Endodermal cell (in vitro differentiated cells): ENCODE measurements around the gene PLSCR4. TPM values are rescaled to one million over a fixed set of nuclear protein-coding genes. Genes with fewer than 3 reads are reported as not detected.

Experiments used
- DNase-seq: peaks from one replicate; pipeline ENCODE4 v3.0.0-alpha.2; 2017
- H3K27ac ChIP-seq: 2 replicates; pipeline ENCODE4 v1.5.1; 2013; ENCODE audit warnings: mild to moderate bottlenecking, low read depth, low read length, moderate library complexity
- H3K27me3 ChIP-seq: 2 replicates; pipeline ENCODE4 v1.6.1; 2013; ENCODE audit warnings: mild to moderate bottlenecking, low read length, moderate library complexity; ENCODE audit not compliant: insufficient read depth, control insufficient read depth, poor library complexity, severe bottlenecking
- H3K36me3 ChIP-seq: 2 replicates; pipeline ENCODE4 v1.7.0; 2013; ENCODE audit warnings: mild to moderate bottlenecking, low read length, moderate library complexity; ENCODE audit not compliant: control insufficient read depth, insufficient read depth
- H3K4me1 ChIP-seq: one replicate; pipeline ENCODE4 v1.7.0; 2013; ENCODE audit warnings: low read length; ENCODE audit not compliant: control insufficient read depth, insufficient read depth
- H3K4me3 ChIP-seq: 2 replicates; pipeline ENCODE4 v1.5.1; 2013; ENCODE audit warnings: mild to moderate bottlenecking, low read length, moderate library complexity
- H3K9ac ChIP-seq: 2 replicates; pipeline ENCODE4 v1.6.1; 2013; ENCODE audit warnings: mild to moderate bottlenecking, low read length, moderate library complexity; ENCODE audit not compliant: poor library complexity, severe bottlenecking; ENCODE audit errors: extremely low read depth
- H3K9me3 ChIP-seq: 2 replicates; pipeline ENCODE4 v1.6.1; 2013; ENCODE audit warnings: mild to moderate bottlenecking, low read length, moderate library complexity; ENCODE audit not compliant: control insufficient read depth
- H3K27ac Mint-ChIP-seq: 2 replicates; pipeline ENCODE4 v1.8.0; 2020; ENCODE audit warnings: mixed read lengths
- H3K27me3 Mint-ChIP-seq: 2 replicates; pipeline ENCODE4 v1.8.0; 2021; ENCODE audit warnings: mild to moderate bottlenecking, mixed read lengths; ENCODE audit not compliant: insufficient read depth
- H3K36me3 Mint-ChIP-seq: 2 replicates; pipeline ENCODE4 v1.8.0; 2020; ENCODE audit warnings: low read depth, mixed read lengths
- H3K4me1 Mint-ChIP-seq: 2 replicates; pipeline ENCODE4 v1.8.0; 2020; ENCODE audit warnings: mixed read lengths
- H3K4me3 Mint-ChIP-seq: 2 replicates; pipeline ENCODE4 v1.8.0; 2020; ENCODE audit warnings: mild to moderate bottlenecking, moderate library complexity, mixed read lengths
- H3K9me3 Mint-ChIP-seq: 2 replicates; pipeline ENCODE4 v1.8.0; 2020; ENCODE audit warnings: mild to moderate bottlenecking, mixed read lengths
- CTCF ChIP-seq: fragments of 200-600 bp; sonication (generic); conservative IDR thresholded peaks from 2 replicates; pipeline ENCODE4 v1.5.0; 2021; ENCODE audit warnings: antibody characterized with exemption, mild to moderate bottlenecking
- WGBS, 2 experiments: methylation state at CpG; one replicate each; pipeline versions ENCODE4 v1.1.5 to v1.1.7; 2013; ENCODE audit warnings: missing lambda C conversion rate in 2 of 2, mixed read lengths in 1 of 2; ENCODE audit not compliant: insufficient coverage in 1 of 2, insufficient read length in 1 of 2; 5-methylcytosine and 5-hydroxymethylcytosine counted together
- total RNA-seq, 2 donors: library from RNA; stranded (reverse); fragmentation: NEBNext Ultra II Directional in 1 of 2; extraction: Animal tissue kit (Norgen Biotek cat#: 25700) in 1 of 2; gene quantifications; 2 replicates in 1 of 2; 3 replicates in 1 of 2; pipeline ENCODE4 v1.2.1, GENCODE V29; 2021

The PLSCR4 gene
- total RNA-seq, 2 donors from 2014 or later = 9.3 to 12.3 TPM

- Mint-ChIP-seq H3K27me3 (no peaks in the 10 kb centered on the region), H3K4me1 (peaks cover 29% of the 10 kb centered on the region), H3K27ac (no peak overlapping the region), H3K4me3 (no peak overlapping the region), H3K36me3 (peaks cover 7% of the 10 kb centered on the region), H3K9me3 (no peaks in the 10 kb centered on the region)
- no peak for DNase-seq
- H3K36me3 ChIP-seq = peaks cover 3% of the 10 kb centered on the region
- no peak overlapping the region for H3K4me3 ChIP-seq
- H3K9ac ChIP-seq = no peak overlapping the region
- TF ChIP-seq CTCF = no peak
- H3K9me3 ChIP-seq = no peaks in the 10 kb centered on the region
- 100% methylated on average over 1 of the region's 1 CpG; no CpG with 5 or more reads in 1 of the 2 experiments for WGBS, 2 experiments
- no peaks in the 10 kb centered on the region for H3K27me3 ChIP-seq
- no peaks in the 10 kb centered on the region for H3K4me1 ChIP-seq
- H3K27ac ChIP-seq = no peak overlapping the region
Observed at GRCh38 chr3:146154316-146154715, 96.6 kb downstream of the PLSCR4 start.

GRCh38 chr3:146153429-146153828 is 97.5 kb downstream of the PLSCR4 start:
- H3K27me3 Mint-ChIP-seq = no peaks in the 10 kb centered on the region
- H3K27ac ChIP-seq = no peak overlapping the region
- H3K36me3 Mint-ChIP-seq = peaks cover 7% of the 10 kb centered on the region
- H3K9ac ChIP-seq = no peak overlapping the region
- peaks cover 25% of the 10 kb centered on the region for H3K4me1 Mint-ChIP-seq
- WGBS, 2 experiments = 93 to 100% methylated on average over 2 to 4 of the region's 4 CpGs
- no peaks in the 10 kb centered on the region for H3K9me3 ChIP-seq
- TF ChIP-seq CTCF = no peak
- no peak overlapping the region for H3K4me3 ChIP-seq
- no peaks in the 10 kb centered on the region for H3K9me3 Mint-ChIP-seq
- peaks cover 3% of the 10 kb centered on the region for H3K36me3 ChIP-seq
- DNase-seq = no peak
- no peak overlapping the region for H3K27ac Mint-ChIP-seq
- H3K4me1 ChIP-seq = no peaks in the 10 kb centered on the region
- H3K27me3 ChIP-seq = no peaks in the 10 kb centered on the region
- H3K4me3 Mint-ChIP-seq = no peak overlapping the region

- DNase-seq = no peak
- Histone ChIP-seq H3K4me1 (no peaks in the 10 kb centered on the region), H3K36me3 (peaks cover 3% of the 10 kb centered on the region), H3K4me3 (no peak overlapping the region), H3K27ac (no peak overlapping the region), H3K9ac (no peak overlapping the region), H3K9me3 (no peaks in the 10 kb centered on the region), H3K27me3 (no peaks in the 10 kb centered on the region)
- peak overlapping the region; percentile 46 for H3K27ac Mint-ChIP-seq
- WGBS, 2 experiments = 91 to 92% methylated on average over 3 to 6 of the region's 6 CpGs
- H3K4me1 Mint-ChIP-seq = peaks cover 23% of the 10 kb centered on the region
- no peak overlapping the region for H3K4me3 Mint-ChIP-seq
- H3K36me3 Mint-ChIP-seq = peaks cover 7% of the 10 kb centered on the region
- no peak for TF ChIP-seq CTCF
- no peaks in the 10 kb centered on the region for H3K9me3 Mint-ChIP-seq
- no peaks in the 10 kb centered on the region for H3K27me3 Mint-ChIP-seq
Observed at GRCh38 chr3:146152834-146153233, 98.1 kb downstream of the PLSCR4 start.
